Measurements from ENCODE around the gene TGFBR3L.

DNA sequence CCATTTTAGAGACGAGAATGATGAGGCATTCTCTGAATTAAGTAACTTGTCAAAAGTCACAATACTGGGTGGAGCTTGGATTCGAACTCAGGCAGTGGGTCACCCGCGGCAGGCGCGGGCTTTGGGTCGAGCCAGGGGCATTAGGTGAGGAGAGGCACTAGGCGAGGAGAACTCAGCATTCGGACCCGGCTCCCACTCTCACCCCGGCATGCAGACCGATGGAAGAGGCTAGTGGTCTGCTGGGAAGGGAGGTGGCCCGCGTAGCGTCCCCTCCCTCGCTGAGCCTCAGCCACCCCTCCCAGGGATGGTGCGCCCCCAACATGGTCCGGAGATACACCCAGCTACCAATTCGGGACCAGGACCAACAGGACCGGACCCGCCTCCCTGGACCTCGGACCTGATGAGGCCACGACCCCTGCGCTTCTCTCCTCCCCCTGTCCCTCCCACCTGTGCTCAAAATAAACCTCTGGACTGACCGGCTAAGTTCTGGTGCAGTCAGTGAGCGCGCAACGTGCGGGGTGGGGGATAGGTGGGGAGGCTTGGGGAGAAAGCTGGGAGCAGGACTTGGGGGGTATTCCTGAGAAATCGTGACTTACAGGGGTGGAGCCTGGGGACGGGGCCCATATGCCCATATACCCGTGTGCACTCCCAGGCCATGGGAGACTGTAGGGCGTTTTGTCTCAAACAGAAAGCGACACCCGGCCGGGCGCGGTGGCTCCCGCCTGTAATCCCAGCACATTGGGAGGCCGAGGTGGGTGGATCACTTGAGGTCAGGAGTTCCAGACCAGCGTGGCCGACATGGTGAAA is 4.2 kb downstream of the TGFBR3L start:
- TF ChIP-seq, protein P1, sequence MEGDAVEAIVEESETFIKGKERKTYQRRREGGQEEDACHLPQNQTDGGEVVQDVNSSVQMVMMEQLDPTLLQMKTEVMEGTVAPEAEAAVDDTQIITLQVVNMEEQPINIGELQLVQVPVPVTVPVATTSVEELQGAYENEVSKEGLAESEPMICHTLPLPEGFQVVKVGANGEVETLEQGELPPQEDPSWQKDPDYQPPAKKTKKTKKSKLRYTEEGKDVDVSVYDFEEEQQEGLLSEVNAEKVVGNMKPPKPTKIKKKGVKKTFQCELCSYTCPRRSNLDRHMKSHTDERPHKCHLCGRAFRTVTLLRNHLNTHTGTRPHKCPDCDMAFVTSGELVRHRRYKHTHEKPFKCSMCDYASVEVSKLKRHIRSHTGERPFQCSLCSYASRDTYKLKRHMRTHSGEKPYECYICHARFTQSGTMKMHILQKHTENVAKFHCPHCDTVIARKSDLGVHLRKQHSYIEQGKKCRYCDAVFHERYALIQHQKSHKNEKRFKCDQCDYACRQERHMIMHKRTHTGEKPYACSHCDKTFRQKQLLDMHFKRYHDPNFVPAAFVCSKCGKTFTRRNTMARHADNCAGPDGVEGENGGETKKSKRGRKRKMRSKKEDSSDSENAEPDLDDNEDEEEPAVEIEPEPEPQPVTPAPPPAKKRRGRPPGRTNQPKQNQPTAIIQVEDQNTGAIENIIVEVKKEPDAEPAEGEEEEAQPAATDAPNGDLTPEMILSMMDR (IDR thresholded peaks at IDR 0.05) = no peak
- TF ChIP-seq POLR2AphosphoS5 (IDR thresholded peaks at IDR 0.05; ENCODE audit: low read depth, low read length) (no peak), SIN3A (IDR thresholded peaks at IDR 0.05; ENCODE audit: borderline replicate concordance, insufficient read depth, low read depth, low read length) (no peak)

Data from Panc1 (cell line).